SIG-M5 (cell line): Measurements from ENCODE around the gene GRN.

ENCODE experiments used
- DNase-seq: peaks from one replicate; lab custom pipeline; 2025; lab: John Stamatoyannopoulos, UW

GRN gene

GRCh38 chr17:44344939-44345453 lies at the start of gene GRN:
Gene GRN, plus strand, starts transcription at chr17:44345302. Its CDS starts 3,863 bp downstream, at chr17:44349165.
- peak; percentile 65 for DNase-seq

DNA sequence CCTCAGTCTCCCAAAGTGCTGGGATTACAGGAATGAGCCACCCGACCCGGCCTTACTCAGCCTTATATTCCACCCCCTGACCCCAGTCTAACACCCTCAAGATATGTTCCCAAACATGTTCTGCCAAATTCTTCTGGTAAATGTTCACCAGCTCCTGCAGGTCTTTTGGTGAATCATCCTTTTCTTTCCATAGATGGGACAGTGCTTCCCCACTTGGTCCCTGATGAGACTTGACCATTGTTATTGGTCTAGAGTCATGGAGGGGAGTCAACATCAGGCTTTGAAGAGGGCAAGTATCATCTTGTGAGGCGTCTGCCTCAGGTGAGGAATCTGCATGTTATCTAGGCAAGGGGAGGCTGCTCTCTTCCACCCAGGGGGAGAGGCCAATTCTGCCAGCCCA lies 47.1 kb upstream of the GRN start:
- DNase-seq: no peak

DNA sequence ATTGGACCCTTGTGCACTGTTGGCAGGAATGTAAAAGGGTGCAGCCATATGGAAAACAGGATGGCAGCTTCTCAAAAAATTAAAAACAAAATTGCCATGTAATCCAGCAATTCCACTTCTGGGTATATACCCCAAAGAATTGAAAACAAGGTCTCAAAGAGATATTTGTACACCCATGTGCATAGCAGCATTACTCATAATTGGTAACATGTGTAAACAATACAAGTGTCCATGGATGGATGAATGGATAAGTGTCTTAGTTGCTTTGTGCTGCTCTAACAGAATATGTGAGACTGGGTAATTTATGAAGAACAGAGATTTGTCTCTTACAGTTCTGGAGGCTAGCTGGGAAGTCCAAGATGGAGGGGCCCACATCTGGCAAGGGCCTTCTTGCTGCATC lies 40.5 kb upstream of the GRN start:
- no peak for DNase-seq

DNA sequence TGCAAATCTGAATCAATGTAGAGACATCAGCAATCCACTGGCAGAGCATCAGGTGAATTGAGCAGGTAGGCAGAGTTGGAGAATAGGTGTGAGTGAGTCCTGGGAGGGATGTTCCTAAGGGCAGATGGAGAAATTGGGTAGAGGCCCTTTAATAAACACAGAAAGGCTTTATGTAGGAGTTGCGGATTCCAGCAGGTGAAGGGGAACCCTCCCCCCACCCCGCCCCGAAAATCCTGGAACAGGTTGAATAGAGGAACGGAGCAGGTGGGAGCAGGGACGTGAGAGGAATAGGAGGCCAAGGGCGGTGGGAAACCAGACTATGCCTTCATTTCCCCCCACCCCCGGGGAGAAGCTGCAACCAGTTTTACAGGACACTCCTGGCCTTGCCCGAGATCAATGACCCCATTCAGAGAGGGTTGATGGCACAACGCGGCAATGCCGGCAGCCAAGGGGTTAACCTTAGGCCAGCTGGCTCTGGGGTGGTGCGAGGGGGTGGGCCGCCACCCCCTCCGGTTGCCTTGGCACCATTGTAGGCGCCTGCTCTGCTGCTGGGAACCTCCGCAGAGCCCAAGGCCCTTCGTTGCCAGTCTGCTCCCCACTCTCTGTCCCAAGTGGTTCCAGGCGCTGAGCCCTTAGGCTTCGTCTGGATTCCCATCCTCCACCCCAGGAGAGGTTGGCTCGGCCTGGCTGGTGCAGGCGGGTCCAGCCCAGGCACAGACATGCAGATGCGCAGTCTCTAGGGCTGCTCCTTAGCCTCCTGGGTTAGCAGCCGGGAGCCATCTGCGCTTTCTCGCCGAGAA lies 37.5 kb upstream of the GRN start:
- DNase-seq: no peak

GRCh38 chr17:44308320-44308818 lies 36.7 kb upstream of the GRN start, which contains the start of gene RUNDC3A:
Gene RUNDC3A, plus strand, starts transcription at chr17:44308601. Its CDS starts 232 bp downstream, at chr17:44308833.
- no peak for DNase-seq

- no peak for DNase-seq
Measured at GRCh38 chr17:44308865-44309264, 36.2 kb upstream of the GRN start.

DNA sequence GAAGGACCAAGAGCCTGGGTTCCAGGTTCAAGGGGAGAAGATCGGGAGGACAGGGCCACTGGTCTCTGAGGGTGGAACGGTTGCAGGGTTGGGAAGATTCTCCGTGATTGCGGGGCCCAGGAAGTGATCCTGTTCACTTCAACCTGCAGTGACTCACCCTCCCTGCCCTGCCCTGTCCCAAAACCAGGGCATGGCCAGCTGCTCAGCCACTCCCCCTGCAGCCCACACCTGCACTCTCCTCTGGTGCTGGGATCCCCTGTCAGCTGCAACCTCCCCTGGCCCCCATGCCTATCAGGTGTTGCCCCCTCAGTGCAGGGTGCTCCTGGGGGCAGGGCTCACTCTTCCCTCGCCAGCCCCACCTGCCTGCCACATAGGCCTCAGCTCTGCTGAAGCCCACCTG lies 35.6 kb upstream of the GRN start:
- no peak for DNase-seq

- DNase-seq: no peak
Measured at GRCh38 chr17:44310188-44310587, 34.9 kb upstream of the GRN start.

DNA sequence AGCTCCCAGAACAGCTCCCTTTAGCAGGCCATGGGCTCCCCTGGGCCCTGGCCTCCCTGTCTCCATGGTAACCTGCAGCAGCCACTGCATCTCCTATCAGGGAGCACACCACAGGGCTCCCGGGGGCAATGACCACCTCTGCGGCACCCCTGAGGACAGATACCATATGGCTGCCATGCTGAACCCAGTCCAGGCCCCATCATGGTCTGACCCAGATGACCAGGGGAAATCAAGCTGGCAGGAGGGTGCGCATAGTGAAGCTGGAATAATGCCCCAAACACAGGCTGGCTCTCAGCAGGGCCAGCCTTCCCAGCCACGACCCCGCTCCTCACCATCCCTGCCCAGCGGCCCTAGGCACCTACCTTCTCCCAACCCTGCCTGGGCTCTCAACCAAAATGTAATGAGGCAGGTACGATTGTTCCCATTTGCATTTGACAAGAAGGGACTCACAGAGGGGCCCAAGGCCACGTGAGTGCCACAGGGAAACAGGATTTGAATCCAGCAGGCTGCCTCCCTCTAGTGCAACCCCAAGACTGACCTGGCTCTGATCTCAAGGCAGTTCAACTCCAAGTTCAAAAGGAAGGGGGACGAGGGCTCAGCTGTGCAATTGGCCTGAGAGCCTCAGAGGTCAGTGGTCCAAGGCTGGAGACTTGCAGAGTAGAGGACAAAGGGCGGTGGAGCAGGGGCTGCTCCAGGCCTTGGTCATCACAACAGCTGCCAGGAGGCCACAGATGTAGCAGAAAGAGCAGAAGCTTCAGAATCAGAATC lies 34.3 kb upstream of the GRN start:
- no peak for DNase-seq

DNA sequence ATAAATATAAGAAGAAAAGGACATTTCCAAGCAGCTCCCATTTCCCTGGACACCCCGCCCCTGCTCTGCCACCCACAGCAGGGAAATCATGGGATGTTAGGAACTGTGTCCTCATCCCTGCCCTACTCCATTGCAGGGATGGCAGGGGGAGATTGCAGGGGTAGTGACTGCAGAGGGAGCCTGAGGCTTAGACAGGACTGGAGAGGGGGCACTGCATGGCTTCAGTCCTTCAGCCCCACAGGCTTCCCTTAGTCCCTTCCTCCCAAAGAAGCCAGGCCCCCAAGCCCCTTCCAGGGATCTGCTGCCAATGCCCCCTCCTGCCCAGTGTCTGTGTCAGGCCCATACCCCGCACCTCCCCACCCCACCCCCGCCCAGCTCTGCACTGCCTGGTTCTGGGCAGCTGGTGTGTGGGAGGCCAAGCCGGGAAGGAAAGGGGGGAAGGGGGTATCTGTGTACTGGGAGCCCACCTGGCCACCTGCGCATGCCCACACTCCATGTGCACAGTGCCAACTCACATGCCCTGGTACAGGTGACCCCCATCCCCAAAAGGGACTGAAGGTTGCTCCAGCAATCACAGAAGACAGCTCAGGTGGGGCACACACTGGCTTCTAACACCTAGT lies 33.4 kb upstream of the GRN start:
- no peak for DNase-seq

DNA sequence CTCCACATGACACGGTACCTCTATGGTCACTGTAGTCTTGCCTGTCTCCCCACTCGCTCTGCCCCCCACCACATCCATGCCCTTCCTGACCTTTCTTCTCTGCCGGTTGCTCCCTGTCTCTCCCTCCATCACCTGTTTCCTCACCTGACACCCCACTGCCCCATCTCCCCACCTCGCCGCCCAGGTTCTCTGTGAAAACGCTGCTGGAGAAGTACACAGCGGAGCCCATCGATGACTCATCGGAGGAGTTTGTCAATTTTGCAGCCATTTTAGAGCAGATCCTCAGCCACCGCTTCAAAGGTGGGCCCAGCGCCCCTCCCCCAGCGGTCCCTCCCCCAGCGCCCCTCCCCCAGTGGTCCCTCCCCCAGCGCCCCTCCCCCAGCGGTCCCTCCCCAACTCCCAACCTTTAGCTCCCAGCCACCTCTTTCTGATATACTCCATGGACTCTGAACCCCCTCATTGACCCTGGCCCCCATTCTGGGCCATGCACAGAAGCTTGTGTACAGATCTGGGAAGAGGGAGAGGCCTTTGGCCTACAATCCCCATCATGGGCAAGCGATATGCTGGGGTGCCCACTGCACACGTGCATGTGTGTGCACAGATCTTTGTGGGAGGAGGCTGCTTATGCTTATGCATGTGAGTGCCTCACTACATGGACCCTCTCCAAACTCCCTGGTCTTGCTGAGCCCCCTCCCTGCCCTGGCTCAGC lies 32.6 kb upstream of the GRN start:
- DNase-seq: no peak

- no peak for DNase-seq
Measured at GRCh38 chr17:44314031-44314430, 31.1 kb upstream of the GRN start.

DNA sequence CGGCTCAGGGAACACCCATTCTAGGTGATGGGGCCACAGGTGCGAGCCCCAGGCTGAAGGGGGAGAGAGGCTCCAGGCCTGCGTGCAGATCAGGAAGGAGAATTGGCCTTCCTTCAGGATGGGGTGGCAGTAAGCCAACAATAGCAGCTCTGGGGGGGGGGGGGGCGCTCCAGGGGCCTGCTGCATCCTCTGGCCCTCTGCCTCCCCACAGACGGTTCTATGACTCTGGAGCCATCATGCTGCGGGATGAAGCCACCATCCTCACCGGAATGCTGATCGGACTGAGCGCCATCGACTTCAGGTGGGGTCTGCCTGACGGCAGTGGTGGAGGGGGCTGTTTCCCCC lies 30.6 kb upstream of the GRN start:
- no peak for DNase-seq

GRCh38 chr17:44314869-44315661 lies 30.0 kb upstream of the GRN start:
- no peak for DNase-seq

GRCh38 chr17:44315760-44316731 lies 29.1 kb upstream of the GRN start:
- DNase-seq: no peak

- no peak for DNase-seq
Measured at GRCh38 chr17:44317545-44317944, 27.6 kb upstream of the GRN start.

DNA sequence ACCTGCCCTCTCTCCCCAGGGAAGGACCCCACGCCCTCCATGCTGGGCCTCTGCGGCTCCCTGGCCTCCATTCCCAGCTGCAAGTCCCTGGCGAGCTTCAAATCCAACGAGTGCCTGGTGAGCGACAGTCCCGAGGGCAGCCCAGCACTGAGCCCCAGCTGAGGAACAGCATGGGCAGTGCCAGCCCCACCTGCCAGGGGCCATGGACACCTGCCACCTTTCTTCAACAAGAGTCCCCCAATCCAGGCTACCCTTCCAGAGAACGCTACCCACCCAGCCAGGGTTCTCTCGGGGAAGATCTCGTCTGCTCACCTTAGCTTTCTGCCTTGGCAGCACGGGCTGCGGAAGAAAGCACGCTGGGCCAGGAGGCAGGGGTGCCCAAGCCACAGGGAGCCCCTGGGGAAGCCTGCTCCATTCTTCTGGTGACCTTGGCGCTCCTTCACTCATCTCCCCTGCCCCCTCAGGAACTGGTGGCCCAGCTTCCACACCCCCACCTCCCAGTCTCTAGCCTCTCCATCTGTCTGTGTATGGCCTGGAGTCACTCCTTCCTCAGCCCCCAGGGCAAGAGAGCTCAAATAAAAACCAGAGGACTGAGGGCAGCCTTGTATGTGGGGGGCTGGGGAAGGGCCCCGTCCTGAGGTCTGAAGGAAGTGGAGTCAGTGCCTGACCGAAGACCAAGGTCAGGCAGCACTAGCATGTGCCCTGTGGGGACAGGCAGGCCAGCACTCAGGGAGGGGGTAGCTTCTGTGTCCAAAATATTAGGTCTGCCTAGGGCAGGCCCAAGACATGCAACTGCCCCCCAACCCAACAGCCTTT lies 26.8 kb upstream of the GRN start:
- DNase-seq: no peak

GRCh38 chr17:44320066-44320465 lies 25.0 kb upstream of the GRN start:
- no peak for DNase-seq
